HL-60/S4 treated with retinoic acid at 250 ng/mL for 4 days and 3 days (cell line): ENCODE data around the gene STAM.
"Not testable (repeated sequence)": the region's sequence is repeated elsewhere in the genome, so short reads cannot be mapped to it uniquely, and the experiment has no call there.

Source experiments
- in situ Hi-C: fragments of 300-500 bp; cut with MboI; formaldehyde crosslinking; loops from 2 replicates; pipeline ENCODE4 v1.7.0; 2022; ENCODE audit warnings: low sequenced_read_pairs

The STAM gene

GRCh38 chr10:17643755-17644484 is at the start of gene STAM:
TSS of gene STAM (plus strand) at chr10:17644151. CDS start at chr10:17644340, 189 bp downstream.
- in situ Hi-C loops = no loop called here

GRCh38 chr10:17597386-17597785 is 46.6 kb upstream of the STAM start:
- in situ Hi-C loops = no loop called here

- in situ Hi-C loops = no loop called here
These were observed 44.9 kb upstream of the STAM start for GRCh38 chr10:17599089-17599488.

GRCh38 chr10:17605936-17606335 is 38.0 kb upstream of the STAM start:
- in situ Hi-C loops = loop anchor here (10.0 to 25.0 kb wide), 3 partner anchors 131 to 631 kb away; no protein-coding TSS in a partner anchor

- in situ Hi-C loops = loop anchor here (10.0 to 25.0 kb wide), 3 partner anchors 131 to 631 kb away; no protein-coding TSS in a partner anchor
These were observed 37.4 kb upstream of the STAM start for GRCh38 chr10:17606547-17607040.

GRCh38 chr10:17607060-17607459 is 36.9 kb upstream of the STAM start:
- in situ Hi-C loops = loop anchor here (10.0 to 25.0 kb wide), 3 partner anchors 130 to 630 kb away; no protein-coding TSS in a partner anchor

- in situ Hi-C loops = loop anchor here (10.0 to 25.0 kb wide), 3 partner anchors 130 to 630 kb away; no protein-coding TSS in a partner anchor
These were observed 36.2 kb upstream of the STAM start for GRCh38 chr10:17607603-17608332.

GRCh38 chr10:17609523-17610079 is 34.4 kb upstream of the STAM start:
- in situ Hi-C loops = loop anchor here (10.0 to 25.0 kb wide), 3 partner anchors 128 to 628 kb away; no protein-coding TSS in a partner anchor

GRCh38 chr10:17616403-17617030 is 27.4 kb upstream of the STAM start:
- in situ Hi-C loops = loop anchor here (25.0 kb wide), 2 partner anchors 121 to 621 kb away; no protein-coding TSS in a partner anchor

- in situ Hi-C loops = loop anchor here (25.0 kb wide), 2 partner anchors 120 to 620 kb away; no protein-coding TSS in a partner anchor
These were observed 26.7 kb upstream of the STAM start, which contains the start of gene HACD1 for GRCh38 chr10:17617031-17617911. TSS of gene HACD1 (minus strand) at chr10:17617374. CDS start at chr10:17617339, 35 bp downstream.

- in situ Hi-C loops = loop anchor here (25.0 kb wide), 2 partner anchors 115 to 615 kb away; no protein-coding TSS in a partner anchor
These were observed 21.9 kb upstream of the STAM start for GRCh38 chr10:17622061-17622460.

- in situ Hi-C loops = loop anchor here (25.0 kb wide), 2 partner anchors 112 to 612 kb away; no protein-coding TSS in a partner anchor
These were observed 19.0 kb upstream of the STAM start for GRCh38 chr10:17624996-17625395.

GRCh38 chr10:17626656-17627055 is 17.3 kb upstream of the STAM start:
- in situ Hi-C loops = no loop called here

- in situ Hi-C loops = not testable (repeated sequence)
These were observed 11.4 kb upstream of the STAM start for GRCh38 chr10:17632590-17632989.

GRCh38 chr10:17633353-17633752 is 10.6 kb upstream of the STAM start:
- in situ Hi-C loops = no loop called here

GRCh38 chr10:17637869-17638268 is 6.1 kb upstream of the STAM start:
- in situ Hi-C loops = no loop called here

- in situ Hi-C loops = no loop called here
These were observed 3.6 kb upstream of the STAM start for GRCh38 chr10:17640331-17640816.

- in situ Hi-C loops = no loop called here
These were observed 604 bp upstream of the STAM start for GRCh38 chr10:17643339-17643754.

GRCh38 chr10:17644485-17644943 is 563 bp downstream of the STAM start:
- in situ Hi-C loops = no loop called here
